A549 (cell line): Measurements from ENCODE around the gene CACNA1S. TPM values are rescaled to one million over a fixed set of nuclear protein-coding genes. Genes with fewer than 3 reads are reported as not detected.

Source experiments
- ATAC-seq, 2 experiments: fragments of 200-7000 bp in 1 of 2; fragments of >200 bp in 1 of 2; cut with Nextera tagmentation in 1 of 2; cut with Tn5 transposase in 1 of 2; 3 replicates each; pipeline versions ENCODE4 v1.8.0 to v1.9.1; 2018 to 2020; ENCODE audit warnings: mild to moderate bottlenecking in 1 of 2, moderate library complexity in 1 of 2
- CTCF ChIA-PET: fragments of 300-600 bp; sonication (Branson Sonifier 250); formaldehyde crosslinking; extraction: SDS; loops from one replicate; lab custom pipeline; 2021; ENCODE audit warnings: antibody characterized with exemption, inconsistent platforms; lab: Yijun Ruan, JAX
- POLR2A ChIA-PET: fragments of 350-600 bp; formaldehyde crosslinking; extraction: SDS; loops from one replicate; lab custom pipeline; 2021; ENCODE audit warnings: antibody characterized with exemption, inconsistent platforms; lab: Yijun Ruan, JAX
- DNase-seq, 2 experiments: peaks; one replicate each; pipeline versions ENCODE4 v3.0.0 to v3.0.0-alpha.2; 2011 to 2016; ENCODE audit warnings: low read depth in 1 of 2, low spot score in 1 of 2
- FAIRE-seq: peaks from 2 replicates; lab custom pipeline; 2011; peaks lifted over from hg19 to GRCh38; lab: Jason Lieb, UNC
- H3K27ac ChIP-seq, 2 experiments: fragments of >200 bp; sonication (Bioruptor Twin); formaldehyde crosslinking; 3 replicates each; pipeline ENCODE4 v1.5.1; 2016 to 2017
- H3K4me1 ChIP-seq: fragments of >200 bp; sonication (Bioruptor Twin); formaldehyde crosslinking; 3 replicates; pipeline ENCODE4 v1.6.1; 2016
- H3K4me2 ChIP-seq: fragments of >200 bp; sonication (Bioruptor Twin); formaldehyde crosslinking; 3 replicates; pipeline ENCODE4 v1.6.1; 2016
- H3K4me3 ChIP-seq: fragments of >200 bp; sonication (Bioruptor Twin); formaldehyde crosslinking; 3 replicates; pipeline ENCODE4 v1.5.1; 2016
- H3K9me3 ChIP-seq: fragments of >200 bp; sonication (Bioruptor Twin); formaldehyde crosslinking; 3 replicates; pipeline ENCODE4 v1.6.1; 2016
- BHLHE40 ChIP-seq: IDR thresholded peaks from 2 replicates; pipeline ENCODE4 v1.6.1; 2012; ENCODE audit warnings: low read depth, low read length, inconsistent platforms
- FOXS1 ChIP-seq: fragments of 250-450 bp; sonication (Bioruptor Pico); IDR thresholded peaks from 2 replicates; pipeline ENCODE4 v1.5.0; 2020; ENCODE audit warnings: mild to moderate bottlenecking, moderate library complexity
- HDAC2 ChIP-seq: fragments of 200-600 bp; sonication (generic); IDR thresholded peaks from 2 replicates; pipeline ENCODE4 v1.6.1; 2016
- JUNB ChIP-seq: fragments of >200 bp; sonication (Bioruptor Twin); formaldehyde crosslinking; IDR thresholded peaks from 2 replicates; pipeline ENCODE4 v1.6.1; 2016
- KDM5A ChIP-seq: fragments of 200-600 bp; sonication (generic); IDR thresholded peaks from 2 replicates; pipeline ENCODE4 v1.6.1; 2016; ENCODE audit warnings: antibody characterized with exemption, mild to moderate bottlenecking
- MAFK ChIP-seq: fragments of 450-650 bp; IDR thresholded peaks from 2 replicates; pipeline ENCODE4 v1.6.1; 2014; ENCODE audit not compliant: partially characterized antibody
- NFE2L2 ChIP-seq: fragments of 150-350 bp; conservative IDR thresholded peaks from 2 replicates; pipeline ENCODE4 v1.6.1; 2014; ENCODE audit warnings: low read length
- PHF8 ChIP-seq: fragments of 200-600 bp; sonication (generic); IDR thresholded peaks from 2 replicates; pipeline ENCODE4 v1.6.1; 2016; ENCODE audit warnings: low read depth, mild to moderate bottlenecking, antibody characterized with exemption, moderate library complexity, borderline replicate concordance
- RCOR1 ChIP-seq: fragments of 150-350 bp; IDR thresholded peaks from 2 replicates; pipeline ENCODE4 v1.6.1; 2014; ENCODE audit warnings: antibody characterized with exemption, low read length, low read depth
- ZC3H11A ChIP-seq: fragments of 450-650 bp; IDR thresholded peaks from 2 replicates; pipeline ENCODE4 v1.6.1; 2014; ENCODE audit warnings: antibody characterized with exemption, mild to moderate bottlenecking
- ZSCAN20 ChIP-seq: fragments of 250-450 bp; sonication (Bioruptor Pico); IDR thresholded peaks from 2 replicates; pipeline ENCODE4 v1.8.0; 2022; ENCODE audit warnings: mild to moderate bottlenecking, moderate library complexity
- WGBS: methylation state at CpG from one replicate; pipeline ENCODE4 v1.1.6; 2017; ENCODE audit errors: missing lambda C conversion rate; 5-methylcytosine and 5-hydroxymethylcytosine counted together
- polyA plus RNA-seq, 4 experiments: library from polyadenylated mRNA; depleted of rRNA in 3 of 4; stranded (reverse); fragments of >200 nt; fragmentation: RNase III in 1 of 4; extraction: RNeasy Plus Mini Kit Qiagen cat#74134 plus additional on column Dnase treatment in 1 of 4; gene quantifications; 2 replicates in 3 of 4; 3 replicates in 1 of 4; pipeline ENCODE4 v1.2.3, GENCODE V29; 2011 to 2017
- TF ChIP-seq, protein P1 (sequence below): fragments of >200 bp; sonication (Bioruptor Twin); formaldehyde crosslinking; IDR thresholded peaks from 3 replicates; pipeline ENCODE4 v1.6.1; 2016

Gene CACNA1S
- polyA plus RNA-seq, 2 of the 4 experiments (the other 2 are of a cell fraction) = 0.01 TPM; not detected in 1

DNA sequence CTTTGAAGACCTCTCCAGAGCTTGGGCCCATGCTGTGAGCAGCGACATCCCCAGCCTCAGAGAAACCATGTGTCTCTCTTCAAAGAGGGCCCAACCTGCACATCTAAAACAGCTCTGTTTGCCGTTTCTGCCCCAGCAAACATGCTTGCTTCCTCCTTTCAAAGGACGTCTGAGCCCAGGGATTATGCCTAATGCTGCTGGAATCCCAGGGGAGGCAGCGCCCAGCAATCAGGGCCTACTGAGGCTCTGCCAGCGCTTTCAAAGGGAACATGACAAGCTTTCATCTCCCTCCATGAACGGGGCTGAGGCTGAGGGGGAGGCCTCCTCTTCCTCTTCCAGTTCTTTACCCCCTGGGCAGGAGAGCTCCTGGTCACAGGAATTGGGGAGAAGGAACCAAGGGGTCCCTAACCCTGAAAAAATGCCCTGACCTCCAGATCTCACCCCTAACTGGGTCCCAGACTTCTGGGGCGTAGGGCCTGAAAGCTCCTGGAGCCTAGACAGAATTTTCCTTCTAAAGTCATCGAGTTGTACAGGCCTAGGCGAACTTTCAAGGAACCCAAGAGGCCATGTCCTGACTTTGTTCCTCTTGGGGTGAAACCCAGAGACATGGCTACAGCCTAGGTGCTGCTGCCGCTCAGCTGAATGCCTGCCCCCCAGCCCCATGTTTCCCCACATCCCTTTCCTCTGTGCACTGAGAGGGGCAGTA lies 28.2 kb upstream of the CACNA1S start:
- H3K9me3 ChIP-seq = no peaks in the 10 kb centered on the region
- H3K4me2 ChIP-seq = no peak overlapping the region
- no peak overlapping the region for H3K4me3 ChIP-seq
- no peak overlapping the region for H3K27ac ChIP-seq
- DNase-seq = no peak
- no peak for ATAC-seq
- ChIA-PET CTCF (interaction anchor here (0.5 to 8.2 kb wide), 7 partner anchors 9 to 375 kb away, joined by 3 to 60 read pairs (median 5); partner anchors contain the start of gene ASCL5), POLR2A (interaction anchor here (0.8 kb wide), 1 partner anchor 26 kb away, joined by 5 read pairs; no protein-coding TSS in a partner anchor)
- TF ChIP-seq HDAC2 (no peak), NFE2L2 (no peak), KDM5A (no peak)
- WGBS = 82% methylated on average over 10 of the region's 10 CpGs
- FAIRE-seq = no peak
- H3K4me1 ChIP-seq = peaks cover 13% of the 10 kb centered on the region; the same call in 1 of the 3 replicates

DNA sequence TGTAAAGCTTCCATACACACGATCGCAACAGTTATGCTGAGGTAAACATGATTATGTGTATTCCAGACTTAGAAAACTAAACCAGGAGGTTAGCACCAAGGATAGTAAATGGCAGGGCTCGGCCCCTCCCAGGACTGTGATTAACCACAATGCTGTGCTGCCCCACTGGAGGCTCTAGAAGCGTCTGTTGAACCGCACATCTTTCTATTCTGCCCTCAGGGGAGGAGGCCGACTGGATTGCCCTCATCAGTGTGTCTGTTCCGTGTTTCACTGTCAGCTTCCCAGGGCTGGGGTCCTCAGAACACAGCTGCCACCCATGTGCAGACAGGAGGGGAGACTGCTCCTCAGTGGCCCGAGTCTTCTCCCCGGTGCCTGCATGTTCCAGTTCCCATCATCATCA lies 27.5 kb upstream of the CACNA1S start:
- ChIA-PET POLR2A (interaction anchor here (0.8 kb wide), 1 partner anchor 26 kb away, joined by 5 read pairs; no protein-coding TSS in a partner anchor), CTCF (interaction anchor here (1.0 to 8.2 kb wide), 8 partner anchors 9 to 207 kb away, joined by 4 to 60 read pairs (median 5); partner anchors contain the start of gene ASCL5)
- Histone ChIP-seq H3K27ac (no peak overlapping the region), H3K4me3 (no peak overlapping the region), H3K4me2 (no peak overlapping the region), H3K4me1 (peaks cover 13% of the 10 kb centered on the region; the same call in 1 of the 3 replicates), H3K9me3 (no peaks in the 10 kb centered on the region)
- DNase-seq = no peak
- TF ChIP-seq MAFK = no peak
- no peak for ATAC-seq
- 90% methylated on average over 9 of the region's 9 CpGs for WGBS
- no peak for FAIRE-seq

DNA sequence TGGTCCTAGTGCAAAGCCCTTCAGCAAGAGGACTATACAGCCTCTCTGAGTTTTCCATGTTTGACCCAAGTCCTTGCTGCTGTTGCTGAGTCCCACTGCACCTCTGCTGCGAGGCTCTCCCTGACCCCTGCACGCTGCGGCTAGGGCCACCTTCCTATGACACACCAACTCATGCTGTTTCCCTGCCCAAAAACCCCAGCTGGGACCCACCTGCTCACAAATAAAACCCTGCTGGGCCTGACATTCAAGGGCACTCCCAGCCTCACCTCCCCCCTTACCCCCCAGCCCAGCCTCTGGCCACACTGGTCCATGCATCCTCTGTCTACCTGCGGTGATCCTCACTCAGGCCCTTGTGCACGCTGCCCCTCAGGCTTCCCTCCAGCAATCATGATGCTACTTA lies 27.1 kb upstream of the CACNA1S start:
- H3K27ac ChIP-seq = no peak overlapping the region
- ChIA-PET CTCF (interaction anchor here (1.0 to 8.2 kb wide), 8 partner anchors 10 to 207 kb away, joined by 3 to 60 read pairs (median 6); partner anchors contain the start of gene ASCL5), POLR2A (no interaction called here)
- FAIRE-seq = no peak
- TF ChIP-seq JUNB = no peak
- TF ChIP-seq NFE2L2 = no peak
- no peak for DNase-seq
- H3K4me2 ChIP-seq = no peak overlapping the region
- 99% methylated on average over 5 of the region's 5 CpGs for WGBS
- H3K4me1 ChIP-seq = peaks cover 13% of the 10 kb centered on the region; the same call in 1 of the 3 replicates
- no peak overlapping the region for H3K4me3 ChIP-seq
- H3K9me3 ChIP-seq = no peaks in the 10 kb centered on the region
- no peak for ATAC-seq

DNA sequence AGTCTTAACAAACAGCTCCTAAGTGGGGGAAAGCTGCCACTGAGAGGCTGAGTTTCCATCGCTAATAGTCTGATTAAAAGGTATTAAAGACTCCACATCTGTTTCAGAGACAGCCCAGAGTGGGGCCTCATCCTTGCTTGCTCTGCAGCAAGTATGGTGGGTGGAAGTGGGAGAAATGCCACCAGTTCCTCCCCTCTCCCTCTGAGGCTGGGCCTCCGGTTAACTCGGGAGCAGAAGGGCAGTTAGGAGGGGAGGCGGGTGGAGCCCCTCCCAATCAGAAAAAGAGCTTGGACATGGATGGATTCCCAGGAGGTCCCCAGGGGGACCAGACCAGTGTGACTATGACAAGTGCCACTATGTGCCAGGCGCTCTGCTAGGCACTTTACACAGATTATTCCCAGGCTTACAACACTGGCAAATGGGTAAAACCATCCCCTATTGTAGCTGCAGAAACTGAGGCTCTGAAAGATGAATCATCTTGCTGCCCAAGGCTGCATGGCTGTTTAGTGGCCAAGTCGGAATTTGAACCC lies 26.1 kb upstream of the CACNA1S start:
- 89% methylated on average over 6 of the region's 6 CpGs for WGBS
- ChIA-PET POLR2A (interaction anchor here (0.5 kb wide), 1 partner anchor 524 kb away, joined by 3 read pairs; no protein-coding TSS in a partner anchor), CTCF (interaction anchor here (1.0 to 8.2 kb wide), 10 partner anchors 10 to 223 kb away, joined by 3 to 60 read pairs (median 5); partner anchors contain the start of gene ASCL5)
- Histone ChIP-seq H3K4me1 (peaks cover 13% of the 10 kb centered on the region; the same call in 1 of the 3 replicates), H3K27ac (no peak overlapping the region), H3K4me3 (no peak overlapping the region), H3K4me2 (no peak overlapping the region)
- ATAC-seq = no peak
- DNase-seq = no peak
- TF ChIP-seq, protein P1, sequence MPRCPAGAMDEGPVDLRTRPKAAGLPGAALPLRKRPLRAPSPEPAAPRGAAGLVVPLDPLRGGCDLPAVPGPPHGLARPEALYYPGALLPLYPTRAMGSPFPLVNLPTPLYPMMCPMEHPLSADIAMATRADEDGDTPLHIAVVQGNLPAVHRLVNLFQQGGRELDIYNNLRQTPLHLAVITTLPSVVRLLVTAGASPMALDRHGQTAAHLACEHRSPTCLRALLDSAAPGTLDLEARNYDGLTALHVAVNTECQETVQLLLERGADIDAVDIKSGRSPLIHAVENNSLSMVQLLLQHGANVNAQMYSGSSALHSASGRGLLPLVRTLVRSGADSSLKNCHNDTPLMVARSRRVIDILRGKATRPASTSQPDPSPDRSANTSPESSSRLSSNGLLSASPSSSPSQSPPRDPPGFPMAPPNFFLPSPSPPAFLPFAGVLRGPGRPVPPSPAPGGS = no peak
- no peak for TF ChIP-seq BHLHE40
- no peak for TF ChIP-seq FOXS1 (CRISPR knock-in tag)
- TF ChIP-seq ZSCAN20 (CRISPR knock-in tag) = no peak
- TF ChIP-seq ZC3H11A = no peak
- TF ChIP-seq RCOR1 = no peak
- no peak for TF ChIP-seq PHF8
- TF ChIP-seq, all 56 proteins: peak for 0
- H3K9me3 ChIP-seq = no peaks in the 10 kb centered on the region
- FAIRE-seq = no peak
